ENCODE results near the gene UBR1. TPM values are rescaled to one million over a fixed set of nuclear protein-coding genes. Genes with fewer than 3 reads are reported as not detected.

UBR1 gene
- total and polyA plus RNA-seq, 2 donors (not counting 1 experiment from before 2014, with no cell fraction given), result 18.2 to 45.6 TPM

- Histone ChIP-seq H3K9ac (ENCODE audit: insufficient read depth, low read length) (no peak overlapping the region), H3K9me3 (ENCODE audit: control insufficient read depth, insufficient read depth, low read depth, low read length) (no peaks in the 10 kb centered on the region), H2AFZ (ENCODE audit: low read length) (no peak overlapping the region), H3K36me3 (ENCODE audit: control insufficient read depth, insufficient read depth, low read length) (no peaks in the 10 kb centered on the region), H3K27ac (ENCODE audit: insufficient read depth, low read length) (no peak overlapping the region), H4K20me1 (ENCODE audit: control insufficient read depth, extremely low read depth, insufficient read depth, low read length) (no peaks in the 10 kb centered on the region), H3K79me2 (ENCODE audit: control insufficient read depth, insufficient read depth, low read length) (peaks cover 20% of the 10 kb centered on the region), H3K4me2 (ENCODE audit: extremely low read depth, insufficient read depth, low read length) (no peak overlapping the region), H3K27me3 (ENCODE audit: control insufficient read depth, insufficient read depth, low read length) (no peaks in the 10 kb centered on the region), H3K4me1 (ENCODE audit: control insufficient read depth, extremely low read depth, insufficient read depth, low read length) (peaks cover 10% of the 10 kb centered on the region), H3K4me3 (replicated peaks in 1 of 4; ENCODE audit: control extremely low read depth in 1 of 4, insufficient read depth in 1 of 4, low read depth in 3 of 4, low read length in 4 of 4) (no peak overlapping the region)
- TF ChIP-seq EZH2 (IDR thresholded peaks at IDR 0.05; ENCODE audit: low read length, missing control alignments) (no peak), CTCF (conservative IDR thresholded peaks at IDR 0.05 in 1 of 2, IDR thresholded peaks at IDR 0.05 in 1 of 2; ENCODE audit: low read depth in 1 of 2, low read length in 2 of 2) (no peak)
- DNase-seq (ENCODE audit: low read depth in 2 of 2), result no peak
These were observed 11.3 kb downstream of the UBR1 start for GRCh38 chr15:43094416-43095030.

GRCh38 chr15:43093026-43093425, 12.8 kb downstream of the UBR1 start:
- no peak overlapping the region for H3K4me2 ChIP-seq (ENCODE audit: extremely low read depth, insufficient read depth, low read length)

GRCh38 chr15:43091859-43092258, 14.0 kb downstream of the UBR1 start:
- Histone ChIP-seq H3K36me3 (ENCODE audit: control insufficient read depth, insufficient read depth, low read length) (no peaks in the 10 kb centered on the region), H3K4me2 (ENCODE audit: extremely low read depth, insufficient read depth, low read length) (no peak overlapping the region), H3K79me2 (ENCODE audit: control insufficient read depth, insufficient read depth, low read length) (peaks cover 20% of the 10 kb centered on the region), H4K20me1 (ENCODE audit: control insufficient read depth, extremely low read depth, insufficient read depth, low read length) (no peaks in the 10 kb centered on the region), H3K4me3 (replicated peaks in 1 of 4; ENCODE audit: control extremely low read depth in 1 of 4, insufficient read depth in 1 of 4, low read depth in 3 of 4, low read length in 4 of 4) (no peak overlapping the region), H3K27me3 (ENCODE audit: control insufficient read depth, insufficient read depth, low read length) (no peaks in the 10 kb centered on the region), H2AFZ (ENCODE audit: low read length) (no peak overlapping the region), H3K27ac (ENCODE audit: insufficient read depth, low read length) (peak overlapping the region; percentile 55), H3K9me3 (ENCODE audit: control insufficient read depth, insufficient read depth, low read depth, low read length) (no peaks in the 10 kb centered on the region), H3K9ac (ENCODE audit: insufficient read depth, low read length) (no peak overlapping the region), H3K4me1 (ENCODE audit: control insufficient read depth, extremely low read depth, insufficient read depth, low read length) (peaks cover 10% of the 10 kb centered on the region)
- no peak for DNase-seq (ENCODE audit: low read depth in 2 of 2)
- TF ChIP-seq CTCF (conservative IDR thresholded peaks at IDR 0.05 in 1 of 2, IDR thresholded peaks at IDR 0.05 in 1 of 2; ENCODE audit: low read depth in 1 of 2, low read length in 2 of 2), result no peak
- TF ChIP-seq EZH2 (IDR thresholded peaks at IDR 0.05; ENCODE audit: low read length, missing control alignments), result no peak

More at GRCh38 chr15:43093026-43093425, 12.8 kb downstream of the UBR1 start:
- H3K9ac ChIP-seq (ENCODE audit: insufficient read depth, low read length), result no peak overlapping the region
- H2AFZ ChIP-seq (ENCODE audit: low read length), result no peak overlapping the region
- H3K27ac ChIP-seq (ENCODE audit: insufficient read depth, low read length), result peak overlapping the region; percentile 55
- peaks cover 20% of the 10 kb centered on the region for H3K79me2 ChIP-seq (ENCODE audit: control insufficient read depth, insufficient read depth, low read length)
- peaks cover 10% of the 10 kb centered on the region for H3K4me1 ChIP-seq (ENCODE audit: control insufficient read depth, extremely low read depth, insufficient read depth, low read length)
- H4K20me1 ChIP-seq (ENCODE audit: control insufficient read depth, extremely low read depth, insufficient read depth, low read length), result no peaks in the 10 kb centered on the region
- DNase-seq (ENCODE audit: low read depth in 2 of 2), result peak; percentile 64 to 88
- H3K4me3 ChIP-seq (replicated peaks in 1 of 4; ENCODE audit: control extremely low read depth in 1 of 4, insufficient read depth in 1 of 4, low read depth in 3 of 4, low read length in 4 of 4), result no peak overlapping the region
- no peaks in the 10 kb centered on the region for H3K36me3 ChIP-seq (ENCODE audit: control insufficient read depth, insufficient read depth, low read length)
- no peaks in the 10 kb centered on the region for H3K9me3 ChIP-seq (ENCODE audit: control insufficient read depth, insufficient read depth, low read depth, low read length)
- TF ChIP-seq EZH2 (IDR thresholded peaks at IDR 0.05; ENCODE audit: low read length, missing control alignments) (no peak), CTCF (conservative IDR thresholded peaks at IDR 0.05 in 1 of 2, IDR thresholded peaks at IDR 0.05 in 1 of 2; ENCODE audit: low read depth in 1 of 2, low read length in 2 of 2) (no peak)
- H3K27me3 ChIP-seq (ENCODE audit: control insufficient read depth, insufficient read depth, low read length), result no peaks in the 10 kb centered on the region
